Gastroesophageal sphincter (tissue), 4 donors: Measurements from ENCODE around the gene CLEC1B. TPM values are rescaled to one million over a fixed set of nuclear protein-coding genes. Genes with fewer than 3 reads are reported as not detected.

Source experiments
- ATAC-seq: fragments of 150-250 bp; one replicate; pipeline ENCODE4 v1.9.1; 2016; ENCODE audit warnings: mild to moderate bottlenecking, moderate library complexity
- H3K27ac ChIP-seq, 4 donors: fragments of 200-600 bp; sonication (generic) in 3 of 4; 1 replicate in 3 of 4; 2 replicates in 1 of 4; pipeline ENCODE4 v1.5.1; 2016 to 2019
- H3K27me3 ChIP-seq: fragments of 200-600 bp; sonication (generic); one replicate; pipeline ENCODE4 v1.5.1; 2019
- H3K36me3 ChIP-seq, 2 donors: fragments of 200-600 bp; sonication (generic); one replicate each; pipeline ENCODE4 v1.5.1; 2019; ENCODE audit warnings: control low read depth in 1 of 2
- H3K4me1 ChIP-seq, 3 donors: fragments of 200-600 bp; sonication (generic); 1 replicate in 2 of 3; 2 replicates in 1 of 3; pipeline ENCODE4 v1.5.1; 2016 to 2019; ENCODE audit warnings: control low read depth in 2 of 3
- H3K4me3 ChIP-seq, 2 donors: fragments of 200-600 bp; sonication (generic); one replicate each; pipeline ENCODE4 v1.5.1; 2019; ENCODE audit warnings: mild to moderate bottlenecking in 1 of 2, moderate library complexity in 1 of 2
- H3K9me3 ChIP-seq, 3 donors: fragments of 200-600 bp; sonication (generic); one replicate each; pipeline ENCODE4 v1.5.1; 2017 to 2019; ENCODE audit warnings: control low read depth in 2 of 3
- EP300 ChIP-seq: sonication (generic); formaldehyde crosslinking; IDR thresholded peaks from one replicate; pipeline ENCODE4 v1.6.1; 2017; ENCODE audit warnings: antibody characterized with exemption, mild to moderate bottlenecking
- POLR2A ChIP-seq, 2 donors: fragments of 450-650 bp; IDR thresholded peaks; one replicate each; pipeline ENCODE4 v1.6.1; 2017; ENCODE audit warnings: antibody characterized with exemption in 2 of 2, mild to moderate bottlenecking in 2 of 2, moderate library complexity in 1 of 2
- POLR2AphosphoS5 ChIP-seq: sonication (generic); formaldehyde crosslinking; IDR thresholded peaks from one replicate; pipeline ENCODE4 v1.6.1; 2017; ENCODE audit warnings: antibody characterized with exemption
- WGBS, 2 donors: methylation state at CpG; one replicate each; pipeline ENCODE4 v1.1.5; 2018; ENCODE audit warnings: low coverage in 1 of 2; 5-methylcytosine and 5-hydroxymethylcytosine counted together
- total RNA-seq, 4 donors: library from RNA; depleted of rRNA; stranded (reverse); fragments of >200 nt; gene quantifications; one replicate each; pipeline ENCODE4 v1.1.0, GENCODE V29; 2016
- TF ChIP-seq, protein P1 (sequence below), 4 experiments: fragments of 200-600 bp in 2 of 4; fragments of 450-650 bp in 2 of 4; sonication (generic) in 1 of 4; IDR thresholded peaks; one replicate each; pipeline ENCODE4 v1.5.1; 2017 to 2019; ENCODE audit warnings: antibody characterized with exemption in 4 of 4, mild to moderate bottlenecking in 2 of 4, moderate library complexity in 2 of 4

Gene CLEC1B
- total RNA-seq, result not detected

DNA sequence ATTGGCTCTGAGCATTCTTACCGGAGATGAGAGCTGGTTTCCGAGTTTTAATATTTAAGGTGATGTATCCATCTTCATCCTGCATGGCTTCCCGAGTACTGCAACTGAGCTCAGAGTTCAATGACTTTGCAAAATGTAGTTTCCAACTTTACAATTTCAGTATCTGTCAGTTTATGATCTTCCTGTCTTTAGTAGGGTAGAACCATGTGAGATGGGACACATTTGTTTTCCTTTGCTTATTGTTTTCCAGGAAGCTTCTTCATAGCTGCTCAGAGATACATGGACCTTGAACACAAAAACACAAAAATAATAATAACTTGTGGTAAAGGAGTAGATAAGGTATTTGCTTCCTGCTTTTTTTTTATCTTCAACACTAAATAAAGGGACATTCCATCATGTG is at the start of gene CLEC1B:
Gene CLEC1B, minus strand, starts transcription at position 106 of the 400 bp plus-strand sequence. Its CDS starts 21 bp downstream, at position 85.
- Histone ChIP-seq H3K27ac (no peak within 1 kb of the TSS), H3K36me3 (no peaks in the 10 kb centered on the region), H3K4me1 (no peaks in the 10 kb centered on the region), H3K4me3 (no peak within 1 kb of the TSS), H3K27me3 (no peaks in the 10 kb centered on the region), H3K9me3 (no peaks in the 10 kb centered on the region)
- 87 to 92% methylated on average over 3 of the region's 3 CpGs for WGBS, 2 donors
- no peak for ATAC-seq
- TF ChIP-seq POLR2AphosphoS5 (no peak), POLR2A (IDR thresholded peaks at IDR 0.05) (no peak), EP300 (no peak)
- TF ChIP-seq, protein P1, sequence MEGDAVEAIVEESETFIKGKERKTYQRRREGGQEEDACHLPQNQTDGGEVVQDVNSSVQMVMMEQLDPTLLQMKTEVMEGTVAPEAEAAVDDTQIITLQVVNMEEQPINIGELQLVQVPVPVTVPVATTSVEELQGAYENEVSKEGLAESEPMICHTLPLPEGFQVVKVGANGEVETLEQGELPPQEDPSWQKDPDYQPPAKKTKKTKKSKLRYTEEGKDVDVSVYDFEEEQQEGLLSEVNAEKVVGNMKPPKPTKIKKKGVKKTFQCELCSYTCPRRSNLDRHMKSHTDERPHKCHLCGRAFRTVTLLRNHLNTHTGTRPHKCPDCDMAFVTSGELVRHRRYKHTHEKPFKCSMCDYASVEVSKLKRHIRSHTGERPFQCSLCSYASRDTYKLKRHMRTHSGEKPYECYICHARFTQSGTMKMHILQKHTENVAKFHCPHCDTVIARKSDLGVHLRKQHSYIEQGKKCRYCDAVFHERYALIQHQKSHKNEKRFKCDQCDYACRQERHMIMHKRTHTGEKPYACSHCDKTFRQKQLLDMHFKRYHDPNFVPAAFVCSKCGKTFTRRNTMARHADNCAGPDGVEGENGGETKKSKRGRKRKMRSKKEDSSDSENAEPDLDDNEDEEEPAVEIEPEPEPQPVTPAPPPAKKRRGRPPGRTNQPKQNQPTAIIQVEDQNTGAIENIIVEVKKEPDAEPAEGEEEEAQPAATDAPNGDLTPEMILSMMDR (IDR thresholded peaks at IDR 0.05), result no peak

DNA sequence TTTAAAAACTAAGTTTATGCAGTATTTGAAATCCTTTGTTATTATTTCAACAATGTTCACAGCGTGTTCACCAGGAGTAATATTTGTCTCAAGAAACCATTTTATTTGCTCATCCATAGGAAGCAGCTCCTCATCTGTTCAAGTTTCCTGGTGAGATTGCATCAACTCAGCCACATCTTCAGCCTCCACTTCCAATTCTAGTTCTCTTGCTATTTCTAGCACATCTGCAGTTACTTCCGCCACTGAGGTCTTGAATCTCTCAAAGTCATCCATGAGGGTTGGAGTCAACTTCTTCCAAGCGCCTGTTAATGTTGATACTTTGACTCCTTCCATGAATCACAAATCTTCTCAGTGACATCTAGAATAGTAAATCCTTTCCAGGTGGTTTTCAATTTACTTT is 49.6 kb upstream of the CLEC1B start:
- ATAC-seq, result no peak
- no peaks in the 10 kb centered on the region for H3K36me3 ChIP-seq
- H3K4me3 ChIP-seq, result no peak overlapping the region
- peaks cover 0 to 14% (median 0%) of the 10 kb centered on the region in 3 donors for H3K9me3 ChIP-seq
- no peak overlapping the region for H3K27ac ChIP-seq
- 62 to 69% methylated on average over 2 to 3 of the region's 3 CpGs for WGBS, 2 donors
- TF ChIP-seq, protein P1 (IDR thresholded peaks at IDR 0.05), result no peak
- no peak for TF ChIP-seq POLR2AphosphoS5
- TF ChIP-seq EP300, result no peak
- no peak for TF ChIP-seq POLR2A (IDR thresholded peaks at IDR 0.05)
- no peaks in the 10 kb centered on the region for H3K4me1 ChIP-seq
- H3K27me3 ChIP-seq, result no peaks in the 10 kb centered on the region

DNA sequence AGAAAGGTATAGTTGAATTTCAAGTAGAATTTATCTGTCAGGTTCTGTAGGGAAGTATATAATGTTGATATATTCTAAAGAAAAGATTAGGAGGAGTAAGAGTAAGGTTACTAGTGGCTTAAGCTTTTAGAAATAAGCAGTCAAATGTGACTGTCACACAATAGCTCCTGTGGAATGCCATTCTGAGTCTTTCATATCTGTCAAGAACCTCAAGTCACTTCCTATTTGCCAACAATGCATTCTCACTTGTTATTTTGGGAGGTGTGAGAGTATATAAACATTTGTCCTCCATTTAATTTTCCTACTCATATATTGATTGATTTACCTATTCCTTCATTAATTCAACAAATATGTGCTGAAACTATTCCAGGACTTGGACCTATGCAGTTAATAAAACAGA is 43.2 kb upstream of the CLEC1B start:
- TF ChIP-seq EP300 (no peak), POLR2A (IDR thresholded peaks at IDR 0.05) (no peak), POLR2AphosphoS5 (no peak)
- TF ChIP-seq, protein P1 (IDR thresholded peaks at IDR 0.05), result no peak
- Histone ChIP-seq H3K4me1 (no peaks in the 10 kb centered on the region), H3K36me3 (no peaks in the 10 kb centered on the region), H3K27ac (no peak overlapping the region), H3K9me3 (no peaks in the 10 kb centered on the region), H3K27me3 (no peaks in the 10 kb centered on the region), H3K4me3 (no peak overlapping the region)
- ATAC-seq, result no peak

DNA sequence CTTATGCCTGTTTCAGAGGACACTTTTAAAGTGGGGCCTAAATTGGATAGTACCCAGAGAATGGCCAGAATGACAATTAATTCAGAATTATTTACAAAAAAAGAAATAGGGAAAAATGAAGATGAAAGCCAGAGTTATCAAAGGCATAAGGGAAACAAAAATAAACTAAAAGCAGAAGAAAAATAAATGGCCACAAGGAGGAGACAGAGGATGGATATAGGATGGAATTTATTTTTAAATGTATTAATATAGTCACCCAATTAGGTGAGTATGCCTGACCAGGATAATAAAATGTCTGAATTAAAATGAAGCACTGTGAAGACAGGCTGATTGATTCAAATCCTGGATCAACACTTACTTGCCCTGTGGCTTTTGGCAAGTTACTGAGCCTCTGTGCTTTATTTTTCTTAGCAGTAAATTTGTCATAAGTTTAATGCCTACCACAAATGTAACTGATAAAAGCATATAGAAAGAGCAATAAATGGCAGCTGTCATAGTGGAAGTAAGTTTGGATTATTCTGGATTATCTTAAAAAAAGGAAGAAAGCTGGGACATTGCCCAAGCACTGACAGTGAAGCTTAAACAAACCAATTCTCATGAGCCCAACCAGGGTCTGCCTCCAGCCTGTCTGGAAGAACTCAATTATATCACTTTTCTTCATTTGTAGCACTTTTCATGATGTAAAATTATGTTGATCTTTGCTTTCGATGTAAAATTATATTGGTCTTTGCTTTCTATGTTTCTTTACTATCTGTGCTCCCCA is 35.0 kb upstream of the CLEC1B start:
- no peak for TF ChIP-seq POLR2A (IDR thresholded peaks at IDR 0.05)
- TF ChIP-seq, protein P1 (IDR thresholded peaks at IDR 0.05), result peak; percentile 26 to 57 (median 46)
- no peaks in the 10 kb centered on the region for H3K27me3 ChIP-seq
- ATAC-seq, result no peak
- 11 to 33% methylated on average over 1 of the region's 1 CpG for WGBS, 2 donors
- no peaks in the 10 kb centered on the region for H3K9me3 ChIP-seq
- no peaks in the 10 kb centered on the region for H3K4me1 ChIP-seq
- H3K4me3 ChIP-seq, result no peak overlapping the region
- no peak overlapping the region for H3K27ac ChIP-seq
- H3K36me3 ChIP-seq, result no peaks in the 10 kb centered on the region

GRCh38 chr12:10031771-10032175 is 32.9 kb upstream of the CLEC1B start:
- Histone ChIP-seq H3K4me3 (no peak overlapping the region), H3K36me3 (no peaks in the 10 kb centered on the region), H3K9me3 (no peaks in the 10 kb centered on the region), H3K4me1 (no peaks in the 10 kb centered on the region), H3K27me3 (no peaks in the 10 kb centered on the region), H3K27ac (no peak overlapping the region)
- ATAC-seq, result no peak
- TF ChIP-seq POLR2A (IDR thresholded peaks at IDR 0.05) (no peak), EP300 (no peak)
- TF ChIP-seq, protein P1 (IDR thresholded peaks at IDR 0.05), result no peak
- WGBS, 2 donors, result 52 to 57% methylated on average over 3 to 5 of the region's 5 CpGs
